SKM-1 treated with dmso at 0.1 percent for 144 hours (cell line): Measurements from ENCODE around the gene CCDC180.
"Not testable (repeated sequence)": the region's sequence is repeated elsewhere in the genome, so short reads cannot be mapped to it uniquely, and the experiment has no call there.

Source experiments
- DNase-seq: peaks from one replicate; lab custom pipeline; 2025; ENCODE audit not compliant: unreplicated experiment; lab: John Stamatoyannopoulos, UW

The CCDC180 gene

GRCh38 chr9:97310896-97311295 is 3.4 kb downstream of the CCDC180 start:
- DNase-seq: no peak

GRCh38 chr9:97311798-97312500 is 4.5 kb downstream of the CCDC180 start:
- no peak for DNase-seq

GRCh38 chr9:97312556-97312955 is 5.1 kb downstream of the CCDC180 start:
- DNase-seq: no peak

GRCh38 chr9:97313243-97313642 is 5.8 kb downstream of the CCDC180 start:
- no peak for DNase-seq

GRCh38 chr9:97313746-97314145 is 6.3 kb downstream of the CCDC180 start:
- DNase-seq: no peak

- no peak for DNase-seq
Measured at GRCh38 chr9:97314503-97314902, 7.0 kb downstream of the CCDC180 start.

GRCh38 chr9:97315550-97315949 is 8.1 kb downstream of the CCDC180 start:
- DNase-seq: no peak

- DNase-seq: no peak
Measured at GRCh38 chr9:97316904-97317303, 9.4 kb downstream of the CCDC180 start.

- no peak for DNase-seq
Measured at GRCh38 chr9:97318433-97318832, 11.0 kb downstream of the CCDC180 start.

GRCh38 chr9:97319395-97319794 is 11.9 kb downstream of the CCDC180 start:
- no peak for DNase-seq

GRCh38 chr9:97320080-97320642 is 12.7 kb downstream of the CCDC180 start:
- DNase-seq: no peak

GRCh38 chr9:97321251-97321650 is 13.8 kb downstream of the CCDC180 start:
- DNase-seq: no peak

GRCh38 chr9:97321691-97322090 is 14.2 kb downstream of the CCDC180 start:
- no peak for DNase-seq

- DNase-seq: no peak
Measured at GRCh38 chr9:97322105-97322504, 14.6 kb downstream of the CCDC180 start.

- DNase-seq: no peak
Measured at GRCh38 chr9:97324954-97325353, 17.5 kb downstream of the CCDC180 start.

GRCh38 chr9:97327562-97327961 is 20.1 kb downstream of the CCDC180 start:
- DNase-seq: no peak

GRCh38 chr9:97332993-97333392 is 25.5 kb downstream of the CCDC180 start:
- DNase-seq: no peak

- not testable (repeated sequence) for DNase-seq
Measured at GRCh38 chr9:97335622-97336021, 28.2 kb downstream of the CCDC180 start.

GRCh38 chr9:97348871-97349270 is 41.4 kb downstream of the CCDC180 start:
- DNase-seq: no peak

- DNase-seq: no peak
Measured at GRCh38 chr9:97349400-97349799, 41.9 kb downstream of the CCDC180 start.

GRCh38 chr9:97354637-97355036 is 47.2 kb downstream of the CCDC180 start:
- DNase-seq: no peak

GRCh38 chr9:97357056-97357455 is 49.6 kb downstream of the CCDC180 start:
- no peak for DNase-seq
